ENCODE data around the gene MICU1.

Gene MICU1

GRCh38 chr10:72601144-72601543, 24.7 kb downstream of the MICU1 start:
- DNase-seq (ENCODE audit: low read depth, low spot score) = no peak
- ChIA-PET CTCF (no interaction called here), POLR2A (no interaction called here)
- TF ChIP-seq CTCF (IDR thresholded peaks at IDR 0.05; ENCODE audit: insufficient read depth, low read length, missing control alignments) = no peak
- H3K4me3 ChIP-seq (ENCODE audit: low read depth, low read length) = no peak overlapping the region

GRCh38 chr10:72598769-72599701, 26.8 kb downstream of the MICU1 start:
- POLR2A ChIA-PET = no interaction called here
- no peak for TF ChIP-seq CTCF (IDR thresholded peaks at IDR 0.05; ENCODE audit: insufficient read depth, low read length, missing control alignments)
- no peak overlapping the region for H3K4me3 ChIP-seq (ENCODE audit: low read depth, low read length)
- DNase-seq (ENCODE audit: low read depth, low spot score) = no peak
- CTCF ChIA-PET = no interaction called here

GRCh38 chr10:72597897-72598296, 28.0 kb downstream of the MICU1 start:
- CTCF ChIA-PET = interaction anchor here (0.9 kb wide), 1 partner anchor 21 kb away, joined by 4 read pairs; no protein-coding TSS in a partner anchor
- DNase-seq (ENCODE audit: low read depth, low spot score) = peak; percentile 23
- no peak for TF ChIP-seq CTCF (IDR thresholded peaks at IDR 0.05; ENCODE audit: insufficient read depth, low read length, missing control alignments)
- no peak overlapping the region for H3K4me3 ChIP-seq (ENCODE audit: low read depth, low read length)
- POLR2A ChIA-PET = no interaction called here

GRCh38 chr10:72595436-72595835, 30.4 kb downstream of the MICU1 start:
- ChIA-PET POLR2A (no interaction called here), CTCF (no interaction called here)
- no peak for DNase-seq (ENCODE audit: low read depth, low spot score)
- H3K4me3 ChIP-seq (ENCODE audit: low read depth, low read length) = no peak overlapping the region
- no peak for TF ChIP-seq CTCF (IDR thresholded peaks at IDR 0.05; ENCODE audit: insufficient read depth, low read length, missing control alignments)

GRCh38 chr10:72593963-72594362, 31.9 kb downstream of the MICU1 start:
- no peak overlapping the region for H3K4me3 ChIP-seq (ENCODE audit: low read depth, low read length)
- CTCF ChIA-PET = interaction anchor here (0.7 kb wide), 1 partner anchor 171 kb away, joined by 3 read pairs; no protein-coding TSS in a partner anchor
- DNase-seq (ENCODE audit: low read depth, low spot score) = no peak
- TF ChIP-seq CTCF (IDR thresholded peaks at IDR 0.05; ENCODE audit: insufficient read depth, low read length, missing control alignments) = no peak
- POLR2A ChIA-PET = no interaction called here

GRCh38 chr10:72588266-72588665, 37.6 kb downstream of the MICU1 start:
- no peak overlapping the region for H3K4me3 ChIP-seq (ENCODE audit: low read depth, low read length)
- ChIA-PET POLR2A (no interaction called here), CTCF (interaction anchor here (0.9 kb wide), 1 partner anchor 18 kb away, joined by 3 read pairs; no protein-coding TSS in a partner anchor)
- TF ChIP-seq CTCF (IDR thresholded peaks at IDR 0.05; ENCODE audit: insufficient read depth, low read length, missing control alignments) = no peak
- DNase-seq (ENCODE audit: low read depth, low spot score) = no peak

Data from AG04449 (cell line).